GM21367 (cell line): Measurements from ENCODE around the gene DAB1.

Experiments
- ATAC-seq: cut with Tn5 transposase; IDR thresholded peaks from one replicate; pipeline ENCODE4 v1.9.1; 2021; ENCODE audit not compliant: unreplicated experiment

DAB1 gene

GRCh38 chr1:57175506-57175905 is 248.4 kb downstream of the DAB1 start:
- ATAC-seq = no peak

DNA sequence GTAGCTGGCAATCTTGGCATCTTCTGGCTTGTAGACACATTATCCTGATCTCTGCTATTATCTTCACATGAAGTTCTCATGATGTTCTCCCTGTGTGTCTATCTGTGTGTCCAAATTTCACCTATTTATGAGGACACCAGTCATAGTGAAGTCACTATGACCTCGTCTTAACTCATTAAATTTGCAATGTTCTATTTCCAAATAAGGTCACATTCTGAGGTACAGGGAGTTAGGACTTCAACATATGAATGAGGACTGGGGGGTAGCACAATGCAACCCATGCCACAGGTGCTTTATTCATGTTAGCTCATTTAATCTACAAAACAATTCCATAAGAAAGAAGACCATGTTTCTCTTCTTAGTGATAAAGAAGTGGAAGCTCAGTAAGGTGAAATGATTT is 251.8 kb downstream of the DAB1 start:
- ATAC-seq = no peak

DNA sequence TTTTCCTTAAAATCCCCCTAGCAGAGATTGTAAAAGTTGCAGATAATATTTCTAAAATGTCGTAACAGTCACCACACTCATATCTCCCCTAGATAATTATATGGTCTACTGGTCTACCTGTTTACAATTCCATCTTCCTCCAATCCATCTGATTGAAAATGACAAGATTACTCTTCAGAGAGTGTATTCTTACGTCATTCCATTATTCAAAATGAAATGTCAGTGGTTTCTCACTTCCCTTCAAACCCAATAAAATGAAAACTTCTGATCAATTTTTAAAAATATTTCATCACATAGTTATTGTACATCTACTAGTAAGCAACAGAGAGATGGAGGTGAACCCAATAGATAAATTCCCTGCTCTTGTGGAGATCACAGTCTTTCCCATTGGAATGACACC is 255.9 kb downstream of the DAB1 start:
- no peak for ATAC-seq

DNA sequence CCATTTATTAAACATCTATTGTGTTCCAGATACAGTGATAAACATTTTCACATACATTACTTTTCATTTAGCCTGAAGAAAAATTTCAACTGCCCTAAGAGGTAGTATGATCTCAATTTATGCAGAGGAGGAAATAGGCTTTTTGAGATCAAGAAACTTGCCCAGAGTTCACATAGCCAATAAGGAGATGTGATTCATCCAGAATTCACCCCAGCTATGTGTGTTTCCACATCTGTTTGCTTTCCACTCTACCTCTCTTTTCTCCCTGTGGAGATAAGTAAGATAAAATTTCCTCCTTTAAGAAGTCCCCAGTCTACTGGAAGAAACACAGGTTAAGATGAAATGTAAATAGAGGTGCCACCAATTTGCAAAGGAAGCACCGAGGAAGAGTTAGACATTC is 258.3 kb downstream of the DAB1 start:
- no peak for ATAC-seq

DNA sequence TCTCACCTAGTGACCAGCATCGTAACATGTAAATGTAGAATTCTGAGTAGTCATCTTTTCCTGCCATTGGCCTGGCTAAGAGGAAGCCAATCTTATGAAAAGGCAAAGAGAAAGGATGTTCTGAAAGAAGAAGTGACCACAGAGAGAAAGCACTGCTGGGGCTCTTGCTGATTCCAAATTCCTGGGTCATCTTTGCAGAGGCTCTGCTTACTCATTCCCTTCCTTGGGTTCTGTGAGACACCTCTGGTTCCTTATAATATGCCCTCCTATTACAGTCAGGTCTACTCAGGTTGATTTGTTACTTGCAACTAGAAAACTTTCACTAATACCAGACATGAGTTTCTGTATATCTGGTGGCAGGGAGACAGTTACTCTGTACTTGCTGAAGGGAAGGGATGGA is 259.3 kb downstream of the DAB1 start:
- ATAC-seq = no peak

DNA sequence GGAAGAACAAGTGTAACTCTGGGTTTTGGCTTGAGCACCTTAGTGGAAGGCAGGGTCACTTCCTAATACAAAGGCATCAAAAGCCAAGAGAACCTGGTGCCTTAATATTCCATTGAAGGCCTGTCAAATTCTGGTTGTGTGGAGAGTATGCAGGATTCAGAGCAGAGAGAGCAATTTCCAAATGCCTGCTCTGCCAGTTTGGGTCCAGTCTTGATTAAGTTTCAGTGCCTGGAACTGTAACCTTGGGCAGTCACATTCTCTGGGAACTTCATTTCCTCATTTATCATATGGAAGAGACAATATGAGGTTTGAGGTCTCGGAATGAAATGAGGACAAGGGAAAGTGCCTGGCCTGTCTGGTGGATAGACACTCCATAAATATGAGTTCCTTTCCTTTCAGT is 260.1 kb downstream of the DAB1 start:
- ATAC-seq = no peak

DNA sequence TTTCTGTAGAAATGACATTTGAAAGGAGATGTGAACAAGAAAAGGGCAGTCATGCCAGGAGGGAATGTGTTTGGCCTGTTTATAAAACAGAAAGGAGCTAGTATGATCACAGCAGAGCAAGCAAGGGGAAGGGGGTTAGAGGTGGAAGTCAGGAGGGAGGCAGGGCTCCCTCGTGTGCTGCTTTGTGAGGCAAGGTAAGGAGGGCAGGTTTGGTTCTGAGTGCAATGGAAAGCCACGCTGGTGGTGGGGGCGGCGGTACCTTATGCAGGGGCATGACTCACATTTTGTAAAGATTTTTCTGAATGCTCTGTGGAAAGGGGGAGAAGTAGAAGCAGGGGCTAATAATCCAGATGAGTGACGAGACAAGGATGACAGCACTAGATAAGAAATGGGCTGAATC is 260.5 kb downstream of the DAB1 start:
- ATAC-seq = no peak

- ATAC-seq = no peak
These were observed 261.1 kb downstream of the DAB1 start for GRCh38 chr1:57162607-57163261.

- ATAC-seq = no peak
These were observed 263.3 kb downstream of the DAB1 start for GRCh38 chr1:57160594-57160993.

- ATAC-seq = no peak
These were observed 265.3 kb downstream of the DAB1 start for GRCh38 chr1:57158604-57158998.

GRCh38 chr1:57157818-57158603 is 265.8 kb downstream of the DAB1 start:
- peak; percentile 67 for ATAC-seq

DNA sequence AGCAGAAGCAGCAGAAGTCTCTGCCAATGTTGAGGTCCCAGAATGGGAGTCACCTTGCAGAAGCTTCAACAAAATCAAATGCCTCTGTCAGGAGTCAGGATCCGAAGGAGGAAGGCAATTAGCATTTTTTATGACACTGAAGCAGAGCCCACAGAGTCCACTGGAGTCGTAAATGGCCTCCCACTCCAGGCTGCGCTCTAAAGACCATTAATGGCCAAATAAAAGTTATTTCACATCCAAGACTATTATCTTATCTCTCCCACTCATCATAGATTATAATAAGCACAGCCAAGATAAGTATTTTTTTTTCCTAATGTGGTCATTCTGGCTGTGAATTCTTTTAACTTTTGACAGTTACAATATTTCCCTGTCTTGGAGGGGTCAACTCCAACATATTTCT is 267.0 kb downstream of the DAB1 start:
- no peak for ATAC-seq

GRCh38 chr1:57146100-57146499 is 277.8 kb downstream of the DAB1 start:
- ATAC-seq = no peak

DNA sequence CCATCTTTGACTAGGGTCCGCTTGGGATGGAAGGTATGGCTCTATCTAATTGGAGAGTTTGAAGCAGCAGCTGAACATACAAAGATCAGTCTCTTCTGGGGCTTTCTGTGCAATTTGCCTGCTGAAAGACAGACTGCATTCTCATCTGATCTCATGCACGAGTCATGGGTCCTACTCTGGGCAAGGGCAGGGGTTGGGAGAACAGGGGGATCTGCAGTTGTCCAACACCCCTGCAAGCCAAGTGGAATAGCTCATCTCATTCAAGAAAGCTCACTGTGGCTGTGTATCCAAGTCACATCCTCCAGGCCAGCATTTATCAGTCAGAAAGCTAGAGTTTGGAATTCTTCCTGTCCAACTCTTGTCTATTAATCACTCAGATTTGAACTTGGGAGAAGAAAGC is 280.9 kb downstream of the DAB1 start:
- no peak for ATAC-seq

- ATAC-seq = no peak
These were observed 281.7 kb downstream of the DAB1 start for GRCh38 chr1:57142169-57142568.

GRCh38 chr1:57138432-57139078 is 285.3 kb downstream of the DAB1 start:
- ATAC-seq = no peak

DNA sequence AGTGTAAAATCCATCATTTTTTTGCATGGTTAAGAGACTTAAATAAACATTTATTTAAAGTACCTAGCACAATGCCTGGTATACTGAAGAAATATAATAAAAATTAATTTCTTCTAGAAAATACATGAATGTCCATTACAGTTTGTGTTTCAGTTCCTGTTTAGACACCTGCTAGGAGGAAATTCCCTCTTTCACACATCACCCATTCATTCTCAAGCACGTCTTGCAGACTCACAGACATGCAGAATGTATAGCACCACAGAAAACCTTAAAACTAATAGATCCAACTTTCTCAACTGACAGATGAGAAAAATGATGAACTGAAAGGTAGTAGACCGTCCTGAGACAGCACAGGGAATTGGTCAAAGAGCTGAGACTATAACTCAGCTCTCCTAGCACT is 285.9 kb downstream of the DAB1 start:
- ATAC-seq = no peak

- ATAC-seq = no peak
These were observed 289.1 kb downstream of the DAB1 start for GRCh38 chr1:57134803-57135202.

- ATAC-seq = no peak
These were observed 290.2 kb downstream of the DAB1 start for GRCh38 chr1:57133686-57134085.

GRCh38 chr1:57132993-57133622 is 290.8 kb downstream of the DAB1 start:
- ATAC-seq = no peak

- ATAC-seq = no peak
These were observed 292.0 kb downstream of the DAB1 start for GRCh38 chr1:57131701-57132394.
